ENCODE data around the gene SPNS2.

The SPNS2 gene

GRCh38 chr17:4479982-4480751 lies 18.5 kb upstream of the SPNS2 start:
- peak in 2 of 10 donors; percentile 50 to 68 for DNase-seq
- intact Hi-C loops (cut with DNase I), result no loop called here

- intact Hi-C loops (cut with DNase I), result no loop called here
- peak in 2 of 10 donors; percentile 44 to 55 for DNase-seq
These were observed 17.5 kb upstream of the SPNS2 start for GRCh38 chr17:4480929-4481898.

GRCh38 chr17:4482338-4483011 lies 16.2 kb upstream of the SPNS2 start:
- intact Hi-C loops (cut with DNase I), result no loop called here

GRCh38 chr17:4483012-4483840 lies 15.5 kb upstream of the SPNS2 start:
- intact Hi-C loops (cut with DNase I), result no loop called here
- DNase-seq, result peak in 2 of 10 donors; percentile 52 to 70

More at GRCh38 chr17:4482338-4483011, 16.2 kb upstream of the SPNS2 start:
- DNase-seq, result peak in 2 of 10 donors; percentile 56 to 63

GRCh38 chr17:4485676-4486646 lies 12.7 kb upstream of the SPNS2 start:
- no peak for DNase-seq
- intact Hi-C loops (cut with DNase I), result no loop called here

- intact Hi-C loops (cut with DNase I), result no loop called here
- no peak for DNase-seq
These were observed 11.4 kb upstream of the SPNS2 start for GRCh38 chr17:4487296-4487695.

- no peak for DNase-seq
- intact Hi-C loops (cut with DNase I), result no loop called here
These were observed 10.6 kb upstream of the SPNS2 start for GRCh38 chr17:4487820-4488716.

- no peak for DNase-seq
- intact Hi-C loops (cut with DNase I), result no loop called here
These were observed 9.6 kb upstream of the SPNS2 start for GRCh38 chr17:4488989-4489595.

GRCh38 chr17:4490109-4490591 lies 8.5 kb upstream of the SPNS2 start:
- intact Hi-C loops (cut with DNase I), result loop anchor here (10.0 kb wide), 1 partner anchor 65 kb away; no protein-coding TSS in a partner anchor
- DNase-seq, result no peak

GRCh38 chr17:4490637-4491061 lies 8.0 kb upstream of the SPNS2 start:
- intact Hi-C loops (cut with DNase I), result loop anchor here (10.0 kb wide), 1 partner anchor 66 kb away; no protein-coding TSS in a partner anchor
- no peak for DNase-seq

- DNase-seq, result peak in 2 of 10 donors; percentile 27 to 36
- intact Hi-C loops (cut with DNase I), result loop anchor here (10.0 kb wide), 1 partner anchor 68 kb away; no protein-coding TSS in a partner anchor
These were observed 5.7 kb upstream of the SPNS2 start for GRCh38 chr17:4492721-4493561.

- peak in 3 of 10 donors; percentile 28 to 80 (median 57) for DNase-seq
- intact Hi-C loops (cut with DNase I), result loop anchor here (10.0 kb wide), 1 partner anchor 72 kb away; no protein-coding TSS in a partner anchor
These were observed 1.4 kb upstream of the SPNS2 start for GRCh38 chr17:4497101-4497824.

GRCh38 chr17:4499431-4500190 lies 930 bp downstream of the SPNS2 start:
- intact Hi-C loops (cut with DNase I), result loop anchor here (5.0 to 10.0 kb wide), 2 partner anchors 43 to 75 kb away; no protein-coding TSS in a partner anchor
- DNase-seq, result peak; percentile 51 to 96 (median 72)

- DNase-seq, result no peak
These were observed 1.5 kb downstream of the SPNS2 start for GRCh38 chr17:4500191-4500571.

More at GRCh38 chr17:4500191-4500571, 1.5 kb downstream of the SPNS2 start:
- intact Hi-C loops (cut with DNase I), result loop anchor here (5.0 kb wide), 1 partner anchor 42 kb away; no protein-coding TSS in a partner anchor

Measured in posterior cingulate gyrus (tissue), 11 donors.